ENCODE data around the gene KIR2DL4. TPM values are rescaled to one million over a fixed set of nuclear protein-coding genes. Genes with fewer than 3 reads are reported as not detected.
A peak's percentile ranks its signal among the peaks of the same experiment; 100 is the strongest.
"Not testable (repeated sequence)": the region's sequence is repeated elsewhere in the genome, so short reads cannot be mapped to it uniquely, and the experiment has no call there.

Gene KIR2DL4
- polyA plus RNA-seq, 6 donors from 2014 or later = not detected

DNA sequence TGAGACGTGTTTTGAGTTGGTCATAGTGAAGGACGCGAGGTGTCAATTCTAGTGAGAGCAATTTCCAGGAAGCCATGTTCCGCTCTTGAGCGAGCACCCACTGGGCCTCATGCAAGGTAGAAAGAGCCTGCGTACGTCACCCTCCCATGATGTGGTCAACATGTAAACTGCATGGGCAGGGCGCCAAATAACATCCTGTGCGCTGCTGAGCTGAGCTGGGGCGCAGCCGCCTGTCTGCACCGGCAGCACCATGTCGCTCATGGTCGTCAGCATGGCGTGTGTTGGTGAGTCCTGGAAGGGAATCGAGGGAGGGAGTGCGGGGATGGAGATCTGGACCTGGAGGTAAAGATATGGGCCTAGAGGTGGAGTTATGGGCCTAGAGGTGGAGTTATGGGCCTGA lies 12.8 kb downstream of the KIR2DL4 start, which contains the start of gene KIR3DL1:
TSS of gene KIR3DL1 (plus strand) at position 218 of the 400 bp plus-strand sequence.
- not testable (repeated sequence) for DNase-seq; H3K36me3 Mint-ChIP-seq; ATAC-seq (ENCODE audit: low read depth in 2 of 2); H3K4me3 Mint-ChIP-seq; H3K4me1 Mint-ChIP-seq
- Mint-ChIP-seq H3K9me3 (peaks cover 0 to 16% (median 6%) of the 10 kb centered on the region in 7 donors), H3K27me3 (peaks cover 36 to 47% (median 36%) of the 10 kb centered on the region in 3 donors), H3K27ac (peak within 1 kb of the TSS in 1 of 6 donors; percentile 81)

DNA sequence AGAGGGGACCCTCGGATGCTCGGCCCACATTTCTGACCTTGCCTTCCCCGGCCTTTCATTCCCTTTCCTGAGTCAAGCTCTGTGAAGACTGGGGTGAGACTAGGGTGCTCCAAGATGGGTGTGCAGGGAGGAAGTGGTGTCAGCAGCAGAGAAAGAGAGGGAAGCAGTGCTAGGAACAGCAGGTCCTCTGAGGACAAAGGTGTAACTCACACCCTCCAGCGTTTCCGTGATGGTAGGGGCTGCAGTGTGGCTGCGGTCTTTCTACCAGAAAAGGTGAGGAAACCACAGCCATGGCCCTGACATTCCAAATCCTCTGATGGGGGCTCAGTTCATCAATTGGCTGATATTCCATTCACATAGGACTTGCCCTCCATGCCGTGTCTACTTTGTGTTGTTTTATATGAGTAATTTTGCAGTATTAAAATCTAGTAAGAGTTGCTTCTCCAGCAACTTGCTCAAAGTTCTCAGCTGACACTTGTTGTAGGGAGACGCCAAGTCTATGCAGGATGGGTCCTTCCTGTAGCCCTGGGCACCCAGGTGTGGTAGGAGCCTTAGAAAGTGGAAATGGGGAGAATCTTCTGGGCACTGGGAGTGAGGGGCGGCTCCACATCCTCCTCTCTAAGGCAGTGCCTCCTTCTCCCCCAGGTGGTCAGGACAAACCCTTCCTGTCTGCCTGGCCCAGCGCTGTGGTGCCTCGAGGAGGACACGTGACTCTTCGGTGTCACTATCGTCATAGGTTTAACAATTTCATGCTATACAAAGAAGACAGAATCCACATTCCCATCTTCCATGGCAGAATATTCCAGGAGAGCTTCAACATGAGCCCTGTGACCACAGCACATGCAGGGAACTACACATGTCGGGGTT lies 14.5 kb downstream of the KIR2DL4 start:
- H3K4me3 Mint-ChIP-seq = no peak overlapping the region
- no peaks in the 10 kb centered on the region for H3K36me3 Mint-ChIP-seq
- ATAC-seq (ENCODE audit: low read depth in 2 of 2) (no peak), DNase-seq (no peak)
- H3K27me3 Mint-ChIP-seq = peaks cover 27 to 42% (median 29%) of the 10 kb centered on the region in 3 donors
- H3K4me1 Mint-ChIP-seq = no peaks in the 10 kb centered on the region
- H3K9me3 Mint-ChIP-seq = peaks cover 0 to 2% (median 0%) of the 10 kb centered on the region in 7 donors
- H3K27ac Mint-ChIP-seq = no peak overlapping the region

- H3K9me3 Mint-ChIP-seq; H3K4me3 Mint-ChIP-seq; DNase-seq; H3K4me1 Mint-ChIP-seq; H3K27ac Mint-ChIP-seq; H3K36me3 Mint-ChIP-seq; ATAC-seq (ENCODE audit: low read depth in 2 of 2): not testable (repeated sequence)
- peaks cover 21 to 38% (median 36%) of the 10 kb centered on the region in 3 donors for H3K27me3 Mint-ChIP-seq
Measured at GRCh38 chr19:54824416-54824815, 21.0 kb downstream of the KIR2DL4 start.

DNA sequence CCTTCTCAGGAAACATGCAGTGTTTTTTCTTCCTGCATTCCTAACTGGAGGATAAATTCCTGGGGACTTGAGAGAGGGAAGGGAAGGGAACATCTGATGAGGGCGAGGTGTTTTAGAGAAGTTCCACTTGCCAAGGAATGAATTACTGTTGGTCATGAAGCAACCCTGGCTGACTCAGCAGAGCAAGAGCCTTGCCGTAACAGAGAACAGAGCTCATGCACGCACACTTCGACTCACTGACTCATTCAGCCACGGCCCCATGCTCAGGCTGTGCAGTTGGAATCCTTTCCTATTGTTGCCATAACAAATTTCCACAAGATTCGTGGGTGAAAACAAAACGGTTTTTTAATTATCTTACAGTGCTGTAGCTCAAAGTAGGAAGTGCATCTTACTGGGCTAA lies 21.9 kb downstream of the KIR2DL4 start:
- not testable (repeated sequence) for H3K27ac Mint-ChIP-seq; H3K9me3 Mint-ChIP-seq; ATAC-seq (ENCODE audit: low read depth in 2 of 2); H3K4me1 Mint-ChIP-seq; DNase-seq; H3K36me3 Mint-ChIP-seq; H3K4me3 Mint-ChIP-seq
- peaks cover 14 to 40% (median 34%) of the 10 kb centered on the region in 3 donors for H3K27me3 Mint-ChIP-seq

- H3K4me3 Mint-ChIP-seq; H3K27ac Mint-ChIP-seq; DNase-seq; ATAC-seq (ENCODE audit: low read depth in 2 of 2); H3K4me1 Mint-ChIP-seq; H3K9me3 Mint-ChIP-seq; H3K36me3 Mint-ChIP-seq: not testable (repeated sequence)
- H3K27me3 Mint-ChIP-seq = peaks cover 7 to 39% (median 27%) of the 10 kb centered on the region in 3 donors
Measured at GRCh38 chr19:54828064-54828463, 24.7 kb downstream of the KIR2DL4 start.

DNA sequence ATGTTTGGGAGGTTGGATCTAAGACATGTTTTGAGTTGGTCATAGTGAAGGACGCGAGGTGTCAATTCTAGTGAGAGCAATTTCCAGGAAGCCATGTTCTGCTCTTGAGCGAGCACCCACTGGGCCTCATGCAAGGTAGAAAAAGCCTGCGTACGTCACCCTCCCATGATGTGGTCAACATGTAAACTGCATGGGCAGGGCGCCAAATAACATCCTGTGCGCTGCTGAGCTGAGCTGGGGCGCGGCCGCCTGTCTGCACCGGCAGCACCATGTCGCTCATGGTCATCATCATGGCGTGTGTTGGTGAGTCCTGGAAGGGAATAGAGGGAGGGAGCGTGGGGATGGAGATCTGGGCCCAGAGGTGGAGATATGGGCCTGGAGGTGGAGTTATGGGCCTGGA lies 29.1 kb downstream of the KIR2DL4 start, which contains the start of gene KIR2DS4:
TSS of gene KIR2DS4 (plus strand) at position 181 of the 400 bp plus-strand sequence.
- H3K4me1 Mint-ChIP-seq; ATAC-seq (ENCODE audit: low read depth in 2 of 2); H3K36me3 Mint-ChIP-seq; H3K4me3 Mint-ChIP-seq; DNase-seq; H3K27ac Mint-ChIP-seq; H3K9me3 Mint-ChIP-seq: not testable (repeated sequence)
- peaks cover 0 to 30% (median 28%) of the 10 kb centered on the region in 3 donors for H3K27me3 Mint-ChIP-seq

- H3K4me3 Mint-ChIP-seq; ATAC-seq (ENCODE audit: low read depth in 2 of 2); H3K4me1 Mint-ChIP-seq: not testable (repeated sequence)
Measured at GRCh38 chr19:54835126-54835525, 31.7 kb downstream of the KIR2DL4 start.

GRCh38 chr19:54837522-54837921 lies 34.1 kb downstream of the KIR2DL4 start:
- DNase-seq; ATAC-seq (ENCODE audit: low read depth in 2 of 2); H3K9me3 Mint-ChIP-seq; H3K36me3 Mint-ChIP-seq; H3K4me3 Mint-ChIP-seq; H3K27ac Mint-ChIP-seq; H3K4me1 Mint-ChIP-seq: not testable (repeated sequence)
- peaks cover 7 to 30% (median 9%) of the 10 kb centered on the region in 3 donors for H3K27me3 Mint-ChIP-seq

More at GRCh38 chr19:54835126-54835525, 31.7 kb downstream of the KIR2DL4 start:
- H3K36me3 Mint-ChIP-seq, DNase-seq, H3K27ac Mint-ChIP-seq, H3K9me3 Mint-ChIP-seq: not testable (repeated sequence)
- peaks cover 9 to 38% (median 12%) of the 10 kb centered on the region in 3 donors for H3K27me3 Mint-ChIP-seq

DNA sequence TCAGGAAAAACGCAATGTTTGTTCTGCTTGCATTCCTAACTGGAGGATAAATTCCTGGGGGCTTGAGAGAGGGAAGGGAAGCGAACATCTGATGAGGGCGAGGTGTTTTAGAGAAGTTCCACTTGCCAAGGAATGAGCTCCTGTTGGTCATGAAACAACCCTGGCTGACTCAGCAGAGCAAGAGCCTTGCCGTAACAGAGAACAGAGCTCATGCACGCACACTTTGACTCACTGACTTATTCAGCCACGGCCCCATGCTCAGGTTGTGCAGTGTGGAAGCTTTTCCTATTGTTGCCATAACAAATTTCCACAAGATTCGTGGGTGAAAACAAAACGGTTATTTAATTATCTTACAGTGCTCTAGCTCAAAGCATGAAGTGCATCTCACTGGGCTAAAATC lies 39.8 kb downstream of the KIR2DL4 start:
- peaks cover 6 to 26% (median 9%) of the 10 kb centered on the region in 3 donors for H3K27me3 Mint-ChIP-seq
- not testable (repeated sequence) for H3K36me3 Mint-ChIP-seq; H3K27ac Mint-ChIP-seq; H3K4me3 Mint-ChIP-seq; DNase-seq; H3K4me1 Mint-ChIP-seq; ATAC-seq (ENCODE audit: low read depth in 2 of 2)
- peaks cover 0 to 18% (median 4%) of the 10 kb centered on the region in 7 donors for H3K9me3 Mint-ChIP-seq

GRCh38 chr19:54850061-54850640 lies 46.7 kb downstream of the KIR2DL4 start, which contains the start of gene KIR3DL2:
Gene KIR3DL2 (plus strand): TSS chr19:54850443. CDS start chr19:54850476, 33 bp downstream.
- Mint-ChIP-seq H3K27me3 (peaks cover 7 to 50% (median 12%) of the 10 kb centered on the region in 3 donors), H3K4me3 (peak within 1 kb of the TSS in 1 of 8 donors; percentile 27), H3K27ac (peak within 1 kb of the TSS in 1 of 6 donors; percentile 61), H3K9me3 (peaks cover 0 to 19% (median 4%) of the 10 kb centered on the region in 7 donors)
- not testable (repeated sequence) for H3K36me3 Mint-ChIP-seq; ATAC-seq (ENCODE audit: low read depth in 2 of 2); H3K4me1 Mint-ChIP-seq; DNase-seq

GRCh38 chr19:54850930-54851329 lies 47.5 kb downstream of the KIR2DL4 start:
- peaks cover 0 to 14% (median 3%) of the 10 kb centered on the region in 7 donors for H3K9me3 Mint-ChIP-seq
- H3K36me3 Mint-ChIP-seq = no peaks in the 10 kb centered on the region
- no peaks in the 10 kb centered on the region for H3K4me1 Mint-ChIP-seq
- peaks cover 14 to 58% (median 19%) of the 10 kb centered on the region in 3 donors for H3K27me3 Mint-ChIP-seq
- ATAC-seq (ENCODE audit: low read depth in 2 of 2) (no peak), DNase-seq (no peak)
- no peak overlapping the region for H3K27ac Mint-ChIP-seq
- H3K4me3 Mint-ChIP-seq = no peak overlapping the region

GRCh38 chr19:54851353-54851752 lies 47.9 kb downstream of the KIR2DL4 start:
- Mint-ChIP-seq H3K36me3 (no peaks in the 10 kb centered on the region), H3K4me1 (no peaks in the 10 kb centered on the region), H3K4me3 (no peak overlapping the region), H3K9me3 (peaks cover 0 to 12% (median 2%) of the 10 kb centered on the region in 7 donors), H3K27me3 (peaks cover 14 to 58% (median 19%) of the 10 kb centered on the region in 3 donors), H3K27ac (no peak overlapping the region)
- ATAC-seq (ENCODE audit: low read depth in 2 of 2) = no peak
- no peak for DNase-seq

GRCh38 chr19:54855241-54855640 lies 51.8 kb downstream of the KIR2DL4 start:
- H3K4me3 Mint-ChIP-seq; H3K27ac Mint-ChIP-seq; H3K36me3 Mint-ChIP-seq; H3K4me1 Mint-ChIP-seq; ATAC-seq (ENCODE audit: low read depth in 2 of 2); H3K9me3 Mint-ChIP-seq; DNase-seq: not testable (repeated sequence)
- H3K27me3 Mint-ChIP-seq = peaks cover 21 to 46% (median 25%) of the 10 kb centered on the region in 3 donors

Data from naive B cell (primary cell).